ENCODE data around the gene NEB.

The NEB gene

GRCh38 chr2:151721161-151721560, 13.1 kb downstream of the NEB start:
- H4K20me1 ChIP-seq (ENCODE audit: insufficient read depth, low read length, poor library complexity, severe bottlenecking), result no peaks in the 10 kb centered on the region
- no peak overlapping the region for H2AFZ ChIP-seq (ENCODE audit: low read length)
- H3K4me3 ChIP-seq (ENCODE audit: low read length, poor library complexity, severe bottlenecking), result no peak overlapping the region
- H3K36me3 ChIP-seq (ENCODE audit: insufficient read depth, low read length), result no peaks in the 10 kb centered on the region
- no peaks in the 10 kb centered on the region for H3K9me3 ChIP-seq (ENCODE audit: insufficient read depth, low read depth, low read length)
- TF ChIP-seq CTCF (conservative IDR thresholded peaks at IDR 0.05; ENCODE audit: low read length) (no peak), EZH2phosphoT487 (IDR thresholded peaks at IDR 0.05; ENCODE audit: borderline replicate concordance) (no peak)
- H3K4me1 ChIP-seq (ENCODE audit: insufficient read depth, low read length, poor library complexity, severe bottlenecking), result no peaks in the 10 kb centered on the region
- H3K9ac ChIP-seq (ENCODE audit: low read depth, low read length, poor library complexity, severe bottlenecking), result no peak overlapping the region
- no peaks in the 10 kb centered on the region for H3K79me2 ChIP-seq (ENCODE audit: insufficient read depth, low read length)
- no peaks in the 10 kb centered on the region for H3F3A ChIP-seq (ENCODE audit: low read depth)
- H3K4me2 ChIP-seq (ENCODE audit: low read depth, low read length, poor library complexity, severe bottlenecking), result no peak overlapping the region
- H3K9me2 ChIP-seq (replicated peaks; ENCODE audit: low read depth, low read length), result no peaks in the 10 kb centered on the region
- H3K27me3 ChIP-seq (ENCODE audit: insufficient read depth, low read length, poor library complexity, severe bottlenecking), result no peaks in the 10 kb centered on the region

GRCh38 chr2:151720521-151720920, 13.8 kb downstream of the NEB start:
- Histone ChIP-seq H3K9me3 (ENCODE audit: insufficient read depth, low read depth, low read length) (no peaks in the 10 kb centered on the region), H3K4me3 (ENCODE audit: low read length, poor library complexity, severe bottlenecking) (no peak overlapping the region), H4K20me1 (ENCODE audit: insufficient read depth, low read length, poor library complexity, severe bottlenecking) (no peaks in the 10 kb centered on the region), H3K27me3 (ENCODE audit: insufficient read depth, low read length, poor library complexity, severe bottlenecking) (no peaks in the 10 kb centered on the region), H3F3A (ENCODE audit: low read depth) (no peaks in the 10 kb centered on the region), H3K9ac (ENCODE audit: low read depth, low read length, poor library complexity, severe bottlenecking) (no peak overlapping the region), H2AFZ (ENCODE audit: low read length) (no peak overlapping the region), H3K79me2 (ENCODE audit: insufficient read depth, low read length) (no peaks in the 10 kb centered on the region), H3K36me3 (ENCODE audit: insufficient read depth, low read length) (no peaks in the 10 kb centered on the region), H3K9me2 (replicated peaks; ENCODE audit: low read depth, low read length) (no peaks in the 10 kb centered on the region), H3K4me1 (ENCODE audit: insufficient read depth, low read length, poor library complexity, severe bottlenecking) (no peaks in the 10 kb centered on the region), H3K4me2 (ENCODE audit: low read depth, low read length, poor library complexity, severe bottlenecking) (no peak overlapping the region)
- TF ChIP-seq EZH2phosphoT487 (IDR thresholded peaks at IDR 0.05; ENCODE audit: borderline replicate concordance) (no peak), CTCF (conservative IDR thresholded peaks at IDR 0.05; ENCODE audit: low read length) (no peak)

- Histone ChIP-seq H3K4me3 (ENCODE audit: low read length, poor library complexity, severe bottlenecking) (no peak overlapping the region), H3K9me2 (replicated peaks; ENCODE audit: low read depth, low read length) (0 out of 2 replicates have a peak, but pooled peaks cover 4% of the 10 kb centered on the region), H3K27me3 (ENCODE audit: insufficient read depth, low read length, poor library complexity, severe bottlenecking) (no peaks in the 10 kb centered on the region), H3K9ac (ENCODE audit: low read depth, low read length, poor library complexity, severe bottlenecking) (no peak overlapping the region), H3K36me3 (ENCODE audit: insufficient read depth, low read length) (no peaks in the 10 kb centered on the region), H2AFZ (ENCODE audit: low read length) (no peak overlapping the region), H4K20me1 (ENCODE audit: insufficient read depth, low read length, poor library complexity, severe bottlenecking) (no peaks in the 10 kb centered on the region), H3K79me2 (ENCODE audit: insufficient read depth, low read length) (no peaks in the 10 kb centered on the region), H3K4me2 (ENCODE audit: low read depth, low read length, poor library complexity, severe bottlenecking) (no peak overlapping the region), H3F3A (ENCODE audit: low read depth) (no peaks in the 10 kb centered on the region), H3K4me1 (ENCODE audit: insufficient read depth, low read length, poor library complexity, severe bottlenecking) (no peaks in the 10 kb centered on the region), H3K9me3 (ENCODE audit: insufficient read depth, low read depth, low read length) (no peaks in the 10 kb centered on the region)
- TF ChIP-seq EZH2phosphoT487 (IDR thresholded peaks at IDR 0.05; ENCODE audit: borderline replicate concordance), result no peak
- no peak for TF ChIP-seq CTCF (conservative IDR thresholded peaks at IDR 0.05; ENCODE audit: low read length)
Measured at GRCh38 chr2:151718796-151719195, 15.5 kb downstream of the NEB start.

Measured in Loucy (cell line).